Heart left ventricle (tissue), 13 donors: ENCODE results near the gene RGS17.
A peak's percentile ranks its signal among the peaks of the same experiment; 100 is the strongest.

Experiments
- POLR2A ChIP-seq, 2 donors: fragments of 450-650 bp; IDR thresholded peaks; one replicate each; pipeline ENCODE4 v1.6.1; 2017; ENCODE audit warnings: antibody characterized with exemption in 2 of 2, mild to moderate bottlenecking in 2 of 2, moderate library complexity in 2 of 2
- TF ChIP-seq, protein P1 (sequence below), 12 donors: fragments of 200-600 bp; sonication (generic) in 4 of 12; IDR thresholded peaks; one replicate each; pipeline versions ENCODE4 v1.5.0 to v1.8.0; 2018 to 2022; ENCODE audit warnings: antibody characterized with exemption in 12 of 12, mild to moderate bottlenecking in 5 of 12
- donor health status: ischemic (EF 13 %, LVEDD 7.1; RV severe dilation, severe dysfunction).
- donor health status: DM: no; HTN: yes; CAD: no.
- donor health status: DM: no; HTN: no; CAD: no.
- donor health status: ischemic (EF 25% LVEDD 6.9; RV normal size, moderate dysfunction).
- donor health status: ischemic (EF 25% LVEDD 5.7; RV mildly dilated, moderate dysfunction).
- donor health status: ischemic (EF 35%, LVEDD 5.7; RV mildly dilated, moderate dysfunction).
- donor health status: nonischemic (EF 11% LVEDD 7.7; RV severe dilation, severe dysfunction).
- donor health status: DM: yes; HTN: yes; CAD: no.
- donor health status: PGD.
- donor health status: ischemic (EF 29% LVEDD 5.4; RV normal size, mild dysfunction).
- donor health status: nonischemic (EF 23%, LVEDD 6.1; RV moderate dilation, normal function).

DNA sequence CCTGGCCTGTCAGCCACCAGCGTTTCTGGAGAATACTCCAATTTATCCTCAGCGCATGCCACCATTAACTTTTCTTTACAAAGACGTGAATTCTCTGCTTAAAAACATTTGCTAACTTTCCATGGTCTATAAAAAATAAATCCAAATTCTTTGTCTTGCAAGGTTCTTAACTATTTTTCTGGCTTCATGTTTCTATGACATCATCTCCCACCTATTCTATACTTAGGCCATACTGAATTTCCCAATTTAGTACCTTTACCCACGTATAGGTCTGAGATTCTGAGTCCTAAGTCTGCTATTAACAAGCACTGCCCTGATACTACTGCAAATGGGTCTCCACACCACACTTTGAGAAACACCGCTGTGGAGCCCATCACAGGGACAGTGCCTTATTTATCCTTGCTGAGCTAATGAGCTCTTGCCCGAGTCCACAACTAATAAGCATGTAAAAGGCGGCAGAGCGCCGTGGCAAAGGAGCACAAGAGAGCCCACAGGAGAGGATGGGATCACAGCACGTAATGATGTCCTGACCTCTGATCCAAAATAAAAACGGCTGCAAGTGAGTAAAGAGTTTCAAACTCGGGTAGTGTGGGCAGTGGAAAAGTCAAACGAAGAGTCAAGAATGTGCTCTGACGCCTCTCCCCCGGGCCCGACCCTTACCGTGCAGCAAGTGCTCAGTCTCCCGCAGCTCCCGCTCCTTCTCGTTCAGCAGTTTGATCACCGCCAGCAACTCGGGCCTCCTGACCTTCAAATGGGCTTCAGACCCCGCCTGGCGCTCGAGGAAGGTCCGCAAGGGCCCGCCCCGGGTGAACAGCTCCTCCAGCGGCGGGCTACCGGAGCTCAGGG is 129.1 kb downstream of the RGS17 start:
- TF ChIP-seq, protein P1, sequence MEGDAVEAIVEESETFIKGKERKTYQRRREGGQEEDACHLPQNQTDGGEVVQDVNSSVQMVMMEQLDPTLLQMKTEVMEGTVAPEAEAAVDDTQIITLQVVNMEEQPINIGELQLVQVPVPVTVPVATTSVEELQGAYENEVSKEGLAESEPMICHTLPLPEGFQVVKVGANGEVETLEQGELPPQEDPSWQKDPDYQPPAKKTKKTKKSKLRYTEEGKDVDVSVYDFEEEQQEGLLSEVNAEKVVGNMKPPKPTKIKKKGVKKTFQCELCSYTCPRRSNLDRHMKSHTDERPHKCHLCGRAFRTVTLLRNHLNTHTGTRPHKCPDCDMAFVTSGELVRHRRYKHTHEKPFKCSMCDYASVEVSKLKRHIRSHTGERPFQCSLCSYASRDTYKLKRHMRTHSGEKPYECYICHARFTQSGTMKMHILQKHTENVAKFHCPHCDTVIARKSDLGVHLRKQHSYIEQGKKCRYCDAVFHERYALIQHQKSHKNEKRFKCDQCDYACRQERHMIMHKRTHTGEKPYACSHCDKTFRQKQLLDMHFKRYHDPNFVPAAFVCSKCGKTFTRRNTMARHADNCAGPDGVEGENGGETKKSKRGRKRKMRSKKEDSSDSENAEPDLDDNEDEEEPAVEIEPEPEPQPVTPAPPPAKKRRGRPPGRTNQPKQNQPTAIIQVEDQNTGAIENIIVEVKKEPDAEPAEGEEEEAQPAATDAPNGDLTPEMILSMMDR (IDR thresholded peaks at IDR 0.05): peak in 1 of 12 donors; percentile 18
- no peak for TF ChIP-seq POLR2A (IDR thresholded peaks at IDR 0.05)
